IMR-90 (cell line): ENCODE data around the gene PRDX5. TPM values are rescaled to one million over a fixed set of nuclear protein-coding genes. Genes with fewer than 3 reads are reported as not detected.

Experiments used
- BHLHE40 ChIP-seq: fragments of 150-350 bp; IDR thresholded peaks from 2 replicates; pipeline ENCODE4 v1.6.1; 2016; ENCODE audit warnings: mild to moderate bottlenecking, low read depth, low read length
- NFE2L2 ChIP-seq: fragments of 150-350 bp; IDR thresholded peaks from 2 replicates; pipeline ENCODE4 v1.6.1; 2016; ENCODE audit warnings: low read depth, mild to moderate bottlenecking, low read length
- POLR2A ChIP-seq: IDR thresholded peaks from 2 replicates; pipeline ENCODE4 v1.6.1; 2012; ENCODE audit warnings: mild to moderate bottlenecking, low read depth, low read length
- RFX5 ChIP-seq: IDR thresholded peaks from 2 replicates; pipeline ENCODE4 v1.8.0; 2012; ENCODE audit warnings: low read depth, mild to moderate bottlenecking, low read length, moderate library complexity
- polyA plus RNA-seq, 3 experiments: library from polyadenylated mRNA; depleted of rRNA; stranded (reverse); fragments of >200 nt; gene quantifications; 2 replicates each; pipeline ENCODE4 v1.2.3, GENCODE V29; 2012; ENCODE audit warnings: low replicate concordance in 1 of 3
- total RNA-seq: library from RNA; depleted of rRNA; stranded (reverse); fragments of >200 nt; gene quantifications from 2 replicates; pipeline ENCODE4 v1.2.3, GENCODE V29; 2012

The PRDX5 gene
- total and polyA plus RNA-seq, 2 of the 4 experiments (the other 2 are of a cell fraction) = 120 to 292 TPM

- no peak for TF ChIP-seq BHLHE40
- TF ChIP-seq POLR2A = no peak
- no peak for TF ChIP-seq RFX5
- TF ChIP-seq NFE2L2 = no peak
These were observed 37.4 kb downstream of the PRDX5 start (continued) for GRCh38 chr11:64355078-64355940.
